Uterus (tissue), 4 donors: ENCODE measurements around the gene LRRC74A. TPM values are rescaled to one million over a fixed set of nuclear protein-coding genes. Genes with fewer than 3 reads are reported as not detected.
A peak's percentile ranks its signal among the peaks of the same experiment; 100 is the strongest.

Experiments used
- DNase-seq, 2 donors: peaks; one replicate each; pipeline ENCODE4 v3.0.0-alpha.2; 2019 to 2020
- H3K27ac ChIP-seq, 2 donors: fragments of 200-600 bp; sonication (generic); 1 replicate in 1 of 2; 2 replicates in 1 of 2; pipeline ENCODE4 v1.5.1; 2016 to 2018
- H3K27me3 ChIP-seq, 2 donors: fragments of 200-600 bp; sonication (generic); one replicate each; pipeline ENCODE4 v1.5.1; 2018 to 2019; ENCODE audit warnings: control low read depth in 1 of 2
- H3K36me3 ChIP-seq, 2 donors: fragments of 200-600 bp; sonication (generic); one replicate each; pipeline ENCODE4 v1.5.1; 2019; ENCODE audit warnings: control low read depth in 1 of 2
- H3K4me1 ChIP-seq, 2 donors: fragments of 200-600 bp; sonication (generic); one replicate each; pipeline ENCODE4 v1.5.1; 2018 to 2019; ENCODE audit warnings: control low read depth in 1 of 2
- H3K4me3 ChIP-seq, 2 donors: fragments of 200-600 bp; sonication (generic); 1 replicate in 1 of 2; 2 replicates in 1 of 2; pipeline ENCODE4 v1.5.1; 2018 to 2019; ENCODE audit warnings: mild to moderate bottlenecking in 1 of 2
- H3K9me3 ChIP-seq, 2 donors: fragments of 200-600 bp; sonication (generic); one replicate each; pipeline ENCODE4 v1.5.1; 2019; ENCODE audit warnings: control low read depth in 1 of 2
- POLR2A ChIP-seq, 2 donors: fragments of 450-650 bp; IDR thresholded peaks; one replicate each; pipeline ENCODE4 v1.6.1; 2016; ENCODE audit warnings: antibody characterized with exemption in 2 of 2, mild to moderate bottlenecking in 1 of 2, moderate library complexity in 1 of 2
- intact Hi-C: fragments of 100-400 bp; cut with DNase I; formaldehyde crosslinking; loops from one replicate; pipeline ENCODE4 v1.15.1; 2023; ENCODE audit warnings: low total_unique reads
- total RNA-seq, 4 donors: library from RNA; depleted of rRNA in 3 of 4; stranded (reverse); fragments of >200 nt in 3 of 4; gene quantifications; one replicate each; pipeline versions ENCODE4 v1.1.0 to v1.2.4, GENCODE V29; 2014 to 2023
- TF ChIP-seq, protein P1 (sequence below), 4 experiments: fragments of 200-600 bp in 2 of 4; fragments of 450-650 bp in 2 of 4; sonication (generic) in 2 of 4; IDR thresholded peaks; one replicate each; pipeline ENCODE4 v1.5.1; 2016 to 2019; ENCODE audit warnings: antibody characterized with exemption in 4 of 4, mild to moderate bottlenecking in 2 of 4, moderate library complexity in 1 of 4
- donor health status: DM: yes; HTN: yes; CAD: no.

Gene LRRC74A
- total RNA-seq, 4 donors from 2014 or later: not detected

GRCh38 chr14:76867516-76868453 lies 41.6 kb downstream of the LRRC74A start:
- no peak for TF ChIP-seq POLR2A (IDR thresholded peaks at IDR 0.05)
- TF ChIP-seq, protein P1, sequence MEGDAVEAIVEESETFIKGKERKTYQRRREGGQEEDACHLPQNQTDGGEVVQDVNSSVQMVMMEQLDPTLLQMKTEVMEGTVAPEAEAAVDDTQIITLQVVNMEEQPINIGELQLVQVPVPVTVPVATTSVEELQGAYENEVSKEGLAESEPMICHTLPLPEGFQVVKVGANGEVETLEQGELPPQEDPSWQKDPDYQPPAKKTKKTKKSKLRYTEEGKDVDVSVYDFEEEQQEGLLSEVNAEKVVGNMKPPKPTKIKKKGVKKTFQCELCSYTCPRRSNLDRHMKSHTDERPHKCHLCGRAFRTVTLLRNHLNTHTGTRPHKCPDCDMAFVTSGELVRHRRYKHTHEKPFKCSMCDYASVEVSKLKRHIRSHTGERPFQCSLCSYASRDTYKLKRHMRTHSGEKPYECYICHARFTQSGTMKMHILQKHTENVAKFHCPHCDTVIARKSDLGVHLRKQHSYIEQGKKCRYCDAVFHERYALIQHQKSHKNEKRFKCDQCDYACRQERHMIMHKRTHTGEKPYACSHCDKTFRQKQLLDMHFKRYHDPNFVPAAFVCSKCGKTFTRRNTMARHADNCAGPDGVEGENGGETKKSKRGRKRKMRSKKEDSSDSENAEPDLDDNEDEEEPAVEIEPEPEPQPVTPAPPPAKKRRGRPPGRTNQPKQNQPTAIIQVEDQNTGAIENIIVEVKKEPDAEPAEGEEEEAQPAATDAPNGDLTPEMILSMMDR (IDR thresholded peaks at IDR 0.05): no peak
- no peaks in the 10 kb centered on the region for H3K4me1 ChIP-seq
- no peak overlapping the region for H3K27ac ChIP-seq
- no peak overlapping the region for H3K4me3 ChIP-seq
- H3K27me3 ChIP-seq: no peaks in the 10 kb centered on the region
- intact Hi-C loops: no loop called here
- no peaks in the 10 kb centered on the region for H3K9me3 ChIP-seq
- DNase-seq: no peak
- no peaks in the 10 kb centered on the region for H3K36me3 ChIP-seq

DNA sequence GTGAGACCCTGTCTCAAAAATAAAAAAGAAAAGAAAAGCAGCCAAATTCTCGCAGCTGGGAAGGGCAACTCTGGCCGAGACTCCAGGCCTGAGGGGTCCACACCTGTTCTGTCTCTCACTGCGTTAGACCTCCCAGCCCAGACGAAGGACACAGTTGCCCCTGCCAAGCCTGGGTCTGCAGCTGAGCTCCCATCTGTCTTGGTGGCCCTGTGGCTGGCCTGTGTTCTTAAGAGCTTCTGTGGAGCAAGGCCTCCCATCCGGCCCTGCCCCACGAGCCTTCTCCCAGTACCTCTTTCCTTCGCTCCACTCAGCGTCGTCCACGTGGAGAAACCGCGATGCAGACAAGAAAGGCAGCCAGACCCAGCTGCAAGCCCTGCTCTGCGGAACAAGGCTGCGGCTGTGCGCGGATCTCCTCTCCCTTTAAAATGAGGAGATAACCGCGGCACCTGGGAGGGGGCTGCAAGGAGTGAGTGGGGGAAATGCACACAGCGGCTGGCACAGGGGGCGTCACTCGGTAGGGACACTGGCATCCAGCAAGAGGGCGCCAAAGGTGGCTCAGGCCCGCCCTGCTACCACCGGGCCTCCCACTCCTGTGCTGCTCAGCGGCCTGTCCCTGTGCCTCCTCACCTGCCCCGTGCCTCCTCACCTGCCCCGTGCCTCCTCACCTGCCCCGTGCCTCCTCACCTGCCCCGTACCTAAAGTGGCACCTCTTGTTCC lies 42.4 kb downstream of the LRRC74A start:
- no peaks in the 10 kb centered on the region for H3K36me3 ChIP-seq
- no peaks in the 10 kb centered on the region for H3K4me1 ChIP-seq
- intact Hi-C loops: no loop called here
- no peak for DNase-seq
- TF ChIP-seq, protein P1 (IDR thresholded peaks at IDR 0.05): no peak
- no peak for TF ChIP-seq POLR2A (IDR thresholded peaks at IDR 0.05)
- no peaks in the 10 kb centered on the region for H3K27me3 ChIP-seq
- H3K4me3 ChIP-seq: no peak overlapping the region
- H3K9me3 ChIP-seq: no peaks in the 10 kb centered on the region
- no peak overlapping the region for H3K27ac ChIP-seq

DNA sequence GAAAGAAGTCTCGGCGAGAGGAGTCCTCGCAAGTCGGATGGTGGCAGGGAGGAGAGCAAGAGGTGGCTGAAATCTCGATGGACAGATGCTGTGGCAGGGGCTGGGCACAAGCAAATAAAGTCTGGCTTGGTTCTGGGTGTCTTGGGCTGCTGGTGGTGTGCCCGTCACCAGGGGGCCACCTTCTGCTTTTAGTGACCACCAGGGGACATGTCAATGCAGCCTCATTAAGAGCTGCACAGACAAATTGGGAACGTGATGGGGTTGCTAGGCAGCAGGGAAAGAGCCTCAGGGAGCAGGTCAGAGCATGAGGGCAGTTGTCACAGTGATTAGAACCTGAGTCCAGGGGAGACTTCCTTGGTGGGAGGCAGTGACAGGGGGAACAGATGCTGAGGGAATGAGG lies 44.0 kb downstream of the LRRC74A start:
- Histone ChIP-seq H3K9me3 (no peaks in the 10 kb centered on the region), H3K27me3 (no peaks in the 10 kb centered on the region), H3K27ac (no peak overlapping the region), H3K36me3 (no peaks in the 10 kb centered on the region), H3K4me1 (no peaks in the 10 kb centered on the region), H3K4me3 (no peak overlapping the region)
- TF ChIP-seq, protein P1 (IDR thresholded peaks at IDR 0.05): no peak
- no peak for TF ChIP-seq POLR2A (IDR thresholded peaks at IDR 0.05)
- intact Hi-C loops: no loop called here
- no peak for DNase-seq

- TF ChIP-seq, protein P1 (IDR thresholded peaks at IDR 0.05): peak; percentile 74 to 95 (median 88)
- no peak for TF ChIP-seq POLR2A (IDR thresholded peaks at IDR 0.05)
- peak; percentile 60 to 61 for DNase-seq
- Histone ChIP-seq H3K4me3 (no peak overlapping the region), H3K4me1 (no peaks in the 10 kb centered on the region), H3K27ac (no peak overlapping the region), H3K36me3 (no peaks in the 10 kb centered on the region), H3K27me3 (no peaks in the 10 kb centered on the region), H3K9me3 (no peaks in the 10 kb centered on the region)
- intact Hi-C loops: no loop called here
These were observed 46.7 kb downstream of the LRRC74A start for GRCh38 chr14:76872796-76873432.
